HG02943 (cell line): ENCODE results near the gene POLR2E.

ENCODE experiments used
- ATAC-seq: cut with Tn5 transposase; IDR thresholded peaks from one replicate; pipeline ENCODE4 v1.9.1; 2021; ENCODE audit warnings: mild to moderate bottlenecking, low read depth, moderate library complexity; ENCODE audit not compliant: unreplicated experiment

The POLR2E gene

DNA sequence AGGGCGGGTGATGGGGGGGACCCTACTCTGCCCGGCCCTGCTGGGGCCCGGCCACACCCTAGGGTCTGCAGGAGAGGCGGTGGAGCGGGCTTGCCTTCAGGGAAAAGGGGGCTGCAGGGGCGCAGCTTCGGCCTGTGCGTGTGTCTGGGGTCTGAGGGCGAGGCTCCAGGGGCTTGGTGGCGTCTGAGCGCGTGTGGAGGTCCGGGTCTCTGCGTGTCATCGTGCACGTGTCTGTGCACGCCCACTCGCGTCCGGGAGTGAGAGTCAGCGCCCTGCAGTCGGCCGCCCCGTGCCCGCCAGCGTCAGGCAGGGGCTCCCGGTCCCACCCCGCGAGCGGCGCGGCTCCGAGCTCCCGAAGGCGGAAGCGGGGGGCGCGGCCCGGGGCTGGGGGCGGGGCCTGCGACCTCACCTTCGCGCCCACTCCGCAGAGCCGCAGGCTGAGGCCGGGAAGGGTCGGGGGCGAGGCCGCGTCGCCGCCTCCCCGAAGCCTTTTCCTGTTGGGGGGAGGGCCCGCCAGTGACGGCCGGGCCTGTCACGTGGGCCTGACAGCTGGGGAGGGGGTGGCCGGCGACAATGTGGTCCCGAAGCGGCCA, 28.3 kb downstream of the POLR2E start, which contains the start of gene ARHGAP45:
Gene ARHGAP45 (plus strand): TSS at position 420 of the 593 bp plus-strand sequence. CDS start 239 bp downstream, outside the sequence.
- no peak for ATAC-seq

DNA sequence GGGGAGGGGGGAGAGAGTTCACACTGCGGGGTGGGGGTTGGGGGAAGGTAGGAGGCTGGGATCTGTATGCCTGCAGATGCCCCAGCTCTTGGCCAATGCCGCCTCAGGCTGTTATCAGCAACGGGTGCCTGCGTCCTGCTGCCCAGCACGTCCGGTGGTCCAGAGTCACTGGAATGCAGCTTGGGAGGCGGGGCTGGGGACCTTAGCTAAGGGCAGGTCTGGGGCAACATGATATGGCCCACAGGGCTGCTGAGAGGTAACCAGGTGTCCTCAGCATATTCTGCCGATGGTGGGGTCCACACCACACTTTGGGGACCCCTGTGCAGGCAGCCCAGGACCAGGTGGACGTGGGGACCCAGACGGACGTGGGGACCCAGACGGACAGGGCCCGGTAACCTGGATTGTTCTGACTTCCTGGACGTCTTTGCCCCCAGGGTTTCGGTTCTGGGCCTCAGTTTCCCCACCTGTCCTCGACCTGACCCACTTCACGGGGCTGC, 28.9 kb downstream of the POLR2E start:
- no peak for ATAC-seq

DNA sequence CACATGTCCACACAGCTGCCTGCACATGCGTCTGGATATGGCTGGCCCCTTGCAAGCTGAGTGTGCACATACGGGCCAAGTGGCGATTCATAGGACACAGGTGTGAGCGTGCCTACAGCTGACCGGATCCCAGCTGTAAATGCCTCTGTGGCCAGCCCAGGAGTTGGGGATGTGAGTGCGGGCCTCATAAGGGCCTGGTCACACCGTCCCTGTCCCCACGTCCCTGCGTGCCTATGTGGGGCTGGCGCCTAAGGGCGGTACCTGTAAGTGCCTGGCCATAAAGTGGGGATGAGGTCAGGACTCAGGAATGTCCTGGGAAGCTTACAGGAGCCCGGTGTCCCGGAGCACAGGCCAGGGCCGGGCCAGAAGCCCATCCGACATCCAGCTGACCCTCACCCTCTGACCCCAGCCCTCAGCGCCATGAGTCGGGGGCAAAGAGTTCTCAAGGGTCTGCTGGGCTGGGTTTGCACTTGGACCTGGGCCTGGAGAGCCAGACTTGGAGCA, 29.5 kb downstream of the POLR2E start:
- no peak for ATAC-seq

DNA sequence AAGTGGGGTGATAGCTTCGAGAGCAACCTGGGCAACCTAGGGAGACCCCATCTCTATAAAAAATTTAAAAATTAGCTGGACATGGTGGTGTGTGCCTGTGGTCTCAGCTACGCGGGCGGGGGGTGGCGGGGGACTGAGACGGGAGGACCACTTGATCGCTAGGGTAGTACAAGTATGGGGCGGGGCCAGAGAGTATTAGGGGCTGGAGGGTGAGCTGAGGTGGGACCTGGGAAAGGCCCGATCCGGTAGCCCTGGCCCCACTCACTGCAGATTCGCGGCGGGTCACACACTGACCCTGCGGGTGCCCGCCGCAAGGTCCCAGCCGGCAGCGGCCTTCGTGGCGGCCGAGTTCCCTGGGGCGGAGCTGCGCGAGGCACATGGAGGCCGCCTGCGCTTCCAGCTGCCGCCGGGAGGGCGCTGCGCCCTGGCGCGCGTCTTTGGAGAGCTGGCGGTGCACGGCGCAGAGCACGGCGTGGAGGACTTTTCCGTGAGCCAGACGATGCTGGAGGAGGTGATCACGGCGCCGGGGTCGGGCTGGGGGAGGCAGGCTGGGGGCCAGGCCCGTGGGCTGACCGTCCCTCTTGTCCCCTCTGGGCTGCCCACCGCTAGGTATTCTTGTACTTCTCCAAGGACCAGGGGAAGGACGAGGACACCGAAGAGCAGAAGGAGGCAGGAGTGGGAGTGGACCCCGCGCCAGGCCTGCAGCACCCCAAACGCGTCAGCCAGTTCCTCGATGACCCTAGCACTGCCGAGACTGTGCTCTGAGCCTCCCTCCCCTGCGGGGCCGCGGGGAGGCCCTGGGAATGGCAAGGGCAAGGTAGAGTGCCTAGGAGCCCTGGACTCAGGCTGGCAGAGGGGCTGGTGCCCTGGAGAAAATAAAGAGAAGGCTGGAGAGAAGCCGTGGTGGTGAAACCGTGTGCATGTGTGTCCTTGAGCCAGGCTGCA, 30.2 kb downstream of the POLR2E start:
- no peak for ATAC-seq

DNA sequence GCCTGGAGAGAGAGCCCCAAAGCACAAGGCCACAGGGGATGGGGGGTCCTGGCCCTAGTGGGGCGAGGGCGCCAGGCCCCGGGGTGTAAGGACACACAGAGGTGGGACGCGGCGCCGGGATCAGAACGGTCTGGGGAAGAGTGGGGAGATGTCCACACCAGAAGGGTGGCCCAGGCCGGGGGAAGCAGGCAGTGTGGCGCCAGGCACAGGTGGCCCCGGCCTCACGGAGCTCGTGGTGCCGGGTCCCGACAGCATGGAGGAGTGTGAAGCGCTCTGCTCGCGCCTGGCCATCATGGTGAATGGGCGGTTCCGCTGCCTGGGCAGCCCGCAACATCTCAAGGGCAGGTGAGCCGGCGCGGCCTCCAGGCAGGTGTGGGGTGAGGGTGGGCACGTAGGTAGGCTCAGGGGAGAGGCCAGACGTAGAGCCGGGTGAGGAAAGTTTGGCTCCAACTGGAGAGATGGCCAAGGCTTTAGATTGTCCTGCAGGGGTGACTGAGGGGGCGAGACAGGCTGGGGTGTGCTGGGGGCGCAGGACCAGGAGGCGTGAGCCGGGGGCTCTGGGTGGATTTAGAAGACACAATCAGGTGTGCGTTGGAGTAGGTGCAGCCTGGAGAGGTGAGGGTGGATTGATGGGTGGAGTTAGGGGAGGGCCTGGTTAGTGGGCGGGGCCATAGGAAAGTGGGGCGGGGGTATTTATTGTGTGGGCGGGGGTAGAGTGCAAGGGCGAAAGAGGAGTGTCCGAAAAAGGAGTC, 31.1 kb downstream of the POLR2E start:
- ATAC-seq, result no peak

DNA sequence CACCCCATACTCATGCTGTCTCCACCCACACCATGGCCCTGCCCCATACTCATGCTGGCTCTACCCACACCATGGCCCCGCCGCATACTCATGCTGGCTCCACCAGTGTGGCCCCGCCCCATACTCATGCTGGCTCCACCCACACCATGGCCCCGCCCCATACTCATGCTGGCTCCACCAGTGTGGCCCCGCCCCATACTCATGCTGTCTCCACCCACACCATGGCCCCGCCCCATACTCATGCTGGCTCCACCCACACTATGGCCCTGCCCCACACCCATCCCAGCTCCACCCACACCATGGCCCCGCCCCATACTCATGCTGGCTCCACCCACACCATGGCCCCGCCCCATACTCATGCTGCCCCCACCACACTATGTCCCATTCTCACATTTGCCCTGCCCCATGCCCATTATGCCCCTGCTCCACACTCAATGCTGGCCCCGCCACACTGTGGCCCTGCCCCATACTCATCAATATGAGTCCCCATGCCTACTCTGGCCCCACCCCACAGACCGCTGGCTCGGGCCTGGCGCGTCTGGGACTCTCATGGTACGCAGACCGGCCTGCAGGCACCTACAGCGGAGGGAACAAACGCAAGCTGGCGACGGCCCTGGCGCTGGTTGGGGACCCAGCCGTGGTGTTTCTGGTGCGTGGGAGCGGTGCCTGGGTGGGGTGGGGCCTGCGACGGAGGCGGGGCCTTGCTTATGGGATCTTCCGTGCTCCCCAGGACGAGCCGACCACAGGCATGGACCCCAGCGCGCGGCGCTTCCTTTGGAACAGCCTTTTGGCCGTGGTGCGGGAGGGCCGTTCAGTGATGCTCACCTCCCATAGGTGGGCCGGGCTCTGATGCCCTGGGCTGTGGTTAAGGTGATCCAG, 31.9 kb downstream of the POLR2E start:
- ATAC-seq, result no peak

DNA sequence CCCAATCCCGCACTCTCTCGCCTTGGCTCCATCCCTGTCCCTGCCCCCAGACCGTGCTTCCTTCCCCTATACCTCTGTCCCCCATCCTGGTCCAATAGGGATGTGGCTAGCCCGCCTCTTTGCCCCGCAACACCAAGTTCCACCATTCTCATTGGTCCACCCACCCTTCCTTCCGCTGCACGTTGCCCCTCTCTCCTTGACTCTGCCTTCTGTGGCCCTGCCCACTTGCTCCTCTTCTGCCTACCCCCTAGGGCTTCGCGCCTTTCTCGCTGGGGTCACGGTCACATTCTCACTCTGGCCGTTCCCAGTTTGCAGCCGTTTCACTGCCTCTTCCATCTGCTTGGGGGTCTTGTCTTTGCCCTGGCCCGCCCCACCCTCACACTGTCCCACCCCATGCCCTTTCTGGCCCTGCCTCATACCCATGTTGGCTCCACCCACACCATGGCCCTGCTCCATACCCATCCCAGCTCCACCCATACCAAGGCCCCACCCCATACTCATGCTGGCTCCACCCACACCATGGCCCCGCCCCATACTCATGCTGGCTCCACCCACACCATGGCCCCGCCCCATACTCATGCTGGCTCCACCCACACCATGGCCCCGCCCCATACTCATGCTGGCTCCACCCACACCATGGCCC, 32.7 kb downstream of the POLR2E start:
- no peak for ATAC-seq

DNA sequence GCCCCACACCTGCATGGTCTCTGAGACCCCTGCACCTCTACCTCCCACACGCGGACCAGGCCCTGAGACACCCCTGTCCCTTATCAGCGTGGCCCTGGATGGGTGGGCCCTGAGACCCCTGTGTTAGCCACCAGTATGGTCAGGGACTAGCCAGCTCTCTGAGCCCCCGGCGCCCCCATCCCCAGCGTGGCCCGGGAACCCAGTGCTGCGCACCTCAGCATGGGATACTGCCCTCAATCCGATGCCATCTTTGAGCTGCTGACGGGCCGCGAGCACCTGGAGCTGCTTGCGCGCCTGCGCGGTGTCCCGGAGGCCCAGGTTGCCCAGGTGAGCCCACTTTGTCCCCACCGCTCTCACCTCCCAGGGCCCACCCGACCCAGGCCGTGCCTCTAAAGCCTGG, 33.2 kb downstream of the POLR2E start:
- no peak for ATAC-seq

DNA sequence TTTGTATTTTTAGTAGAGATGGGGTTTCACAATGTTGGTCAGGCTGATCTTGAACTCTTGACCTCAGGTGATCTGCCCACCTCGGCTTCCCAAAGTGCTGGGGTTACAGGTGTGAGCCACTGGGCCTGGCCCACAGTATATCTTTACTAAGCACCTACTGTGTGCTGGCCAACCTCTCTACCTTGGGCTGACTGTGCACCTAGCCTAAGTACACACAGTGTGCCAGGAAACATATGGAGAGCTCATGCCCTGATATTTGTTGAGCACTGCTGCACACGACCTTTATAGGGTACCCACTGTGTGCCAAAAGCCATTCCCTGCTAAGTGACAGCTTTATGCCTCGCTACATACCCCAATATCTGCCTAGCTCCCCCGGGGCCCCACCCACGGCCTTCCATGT, 34.5 kb downstream of the POLR2E start:
- ATAC-seq, result no peak

DNA sequence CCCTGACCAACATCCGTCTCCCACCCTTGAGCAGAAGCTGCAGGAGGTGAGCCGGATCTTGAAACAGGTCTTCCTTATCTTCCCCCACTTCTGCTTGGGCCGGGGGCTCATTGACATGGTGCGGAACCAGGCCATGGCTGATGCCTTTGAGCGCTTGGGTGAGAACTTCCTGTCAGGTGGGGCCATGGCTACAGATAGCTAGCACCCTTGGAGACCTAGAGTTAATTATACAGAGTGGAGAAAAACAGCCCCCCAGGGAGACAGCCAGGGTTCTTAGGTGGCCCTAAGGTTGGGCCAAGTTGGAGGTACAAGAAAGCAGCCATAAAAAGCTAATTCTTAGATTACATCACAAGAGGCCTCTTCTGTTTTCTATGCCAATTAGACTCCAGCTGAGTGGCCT, 37.1 kb downstream of the POLR2E start:
- ATAC-seq, result no peak

DNA sequence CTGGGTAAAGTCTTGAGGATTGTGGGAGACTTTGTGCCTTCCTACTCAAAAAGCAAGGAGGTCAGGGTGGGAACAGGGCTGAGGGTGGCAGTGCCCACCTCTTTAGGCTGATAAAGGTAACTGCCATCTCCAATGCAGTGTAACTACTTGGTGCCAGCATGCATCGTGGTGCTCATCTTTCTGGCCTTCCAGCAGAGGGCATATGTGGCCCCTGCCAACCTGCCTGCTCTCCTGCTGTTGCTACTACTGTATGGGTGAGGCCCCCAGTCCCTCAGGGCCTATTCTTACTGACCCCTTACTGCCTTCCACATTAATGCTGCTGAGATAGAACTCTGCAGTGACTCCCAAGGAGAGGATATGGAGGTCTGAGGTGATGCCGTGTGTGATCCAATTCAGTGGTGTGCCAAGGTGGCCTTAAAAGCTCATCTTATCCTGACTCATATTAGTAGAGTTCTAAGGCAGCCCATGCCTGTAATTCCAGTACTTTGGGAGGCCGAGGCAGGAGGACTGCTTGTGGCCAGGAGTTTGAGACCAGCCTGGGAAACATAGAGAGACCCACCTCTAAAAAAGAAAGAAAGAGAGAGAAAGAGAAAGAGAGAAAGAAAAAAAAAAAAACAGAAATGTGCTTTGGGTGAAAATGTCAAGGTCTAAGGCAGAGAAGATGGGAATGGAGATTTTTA, 37.9 kb downstream of the POLR2E start:
- ATAC-seq, result no peak

DNA sequence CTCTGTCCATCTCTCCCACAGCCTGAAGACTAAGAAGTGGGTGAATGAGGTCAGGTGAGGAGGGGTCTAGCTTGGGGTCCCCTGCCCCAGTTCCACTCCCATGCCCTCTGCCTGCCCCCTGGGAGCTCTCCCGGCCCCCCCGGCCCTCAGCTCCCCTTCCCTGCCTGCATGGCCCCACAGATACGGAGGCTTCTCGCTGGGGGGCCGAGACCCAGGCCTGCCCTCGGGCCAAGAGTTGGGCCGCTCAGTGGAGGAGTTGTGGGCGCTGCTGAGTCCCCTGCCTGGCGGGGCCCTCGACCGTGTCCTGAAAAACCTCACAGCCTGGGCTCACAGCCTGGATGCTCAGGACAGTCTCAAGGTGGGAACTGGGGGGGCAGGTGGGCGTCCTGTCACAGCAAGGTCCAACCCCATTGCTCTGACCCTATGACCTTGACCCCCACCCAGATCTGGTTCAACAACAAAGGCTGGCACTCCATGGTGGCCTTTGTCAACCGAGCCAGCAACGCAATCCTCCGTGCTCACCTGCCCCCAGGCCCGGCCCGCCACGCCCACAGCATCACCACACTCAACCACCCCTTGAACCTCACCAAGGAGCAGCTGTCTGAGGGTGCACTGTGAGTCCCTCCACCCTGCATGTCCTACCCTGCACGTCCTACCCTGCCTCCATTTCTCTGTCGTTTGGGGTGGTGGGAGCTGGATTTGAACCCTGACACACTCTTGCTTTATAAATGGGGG, 39.1 kb downstream of the POLR2E start:
- ATAC-seq, result no peak

DNA sequence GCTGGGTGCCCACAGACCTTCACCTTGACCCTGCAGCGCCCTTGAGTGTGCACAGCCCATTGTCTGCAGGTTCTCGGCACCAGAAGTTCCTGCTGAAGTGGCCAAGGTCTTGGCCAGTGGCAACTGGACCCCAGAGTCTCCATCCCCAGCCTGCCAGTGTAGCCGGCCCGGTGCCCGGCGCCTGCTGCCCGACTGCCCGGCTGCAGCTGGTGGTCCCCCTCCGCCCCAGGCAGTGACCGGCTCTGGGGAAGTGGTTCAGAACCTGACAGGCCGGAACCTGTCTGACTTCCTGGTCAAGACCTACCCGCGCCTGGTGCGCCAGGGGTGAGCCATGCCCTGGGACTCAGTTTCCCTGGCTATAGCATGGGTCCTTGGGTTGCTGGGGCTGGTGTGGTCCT, 40.1 kb downstream of the POLR2E start:
- no peak for ATAC-seq

DNA sequence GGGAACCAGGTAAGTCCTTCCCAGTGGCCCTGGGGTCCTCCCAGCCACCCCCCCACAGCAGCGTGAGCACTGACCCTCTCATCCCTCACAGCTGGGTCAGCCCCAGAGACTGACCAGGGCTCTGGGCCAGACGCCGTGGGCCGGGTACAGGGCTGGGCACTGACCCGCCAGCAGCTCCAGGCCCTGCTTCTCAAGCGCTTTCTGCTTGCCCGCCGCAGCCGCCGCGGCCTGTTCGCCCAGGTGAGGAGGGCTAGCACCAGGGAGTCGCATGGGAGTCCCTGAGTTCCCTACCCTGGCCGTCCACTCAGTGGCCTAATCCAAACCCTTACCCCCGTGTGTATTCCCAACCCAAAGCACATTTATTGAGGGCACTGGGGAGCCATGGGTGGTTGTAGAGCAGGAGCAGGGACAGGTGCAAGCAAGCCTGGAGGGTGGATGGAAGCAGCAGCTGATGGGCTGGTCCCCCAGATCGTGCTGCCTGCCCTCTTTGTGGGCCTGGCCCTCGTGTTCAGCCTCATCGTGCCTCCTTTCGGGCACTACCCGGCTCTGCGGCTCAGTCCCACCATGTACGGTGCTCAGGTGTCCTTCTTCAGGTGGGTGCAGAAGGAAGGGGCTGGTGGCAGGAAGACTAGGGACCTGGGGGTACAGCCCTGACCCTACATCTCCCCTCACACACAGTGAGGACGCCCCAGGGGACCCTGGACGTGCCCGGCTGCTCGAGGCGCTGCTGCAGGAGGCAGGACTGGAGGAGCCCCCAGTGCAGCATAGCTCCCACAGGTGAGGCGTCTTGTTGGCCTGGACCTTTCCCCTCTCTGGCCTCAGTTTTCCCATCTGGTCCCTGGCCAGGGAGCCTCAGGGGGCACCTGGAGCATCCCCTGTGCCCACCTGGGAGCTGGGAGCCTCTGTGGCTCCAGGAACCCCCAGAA, 40.8 kb downstream of the POLR2E start:
- no peak for ATAC-seq

DNA sequence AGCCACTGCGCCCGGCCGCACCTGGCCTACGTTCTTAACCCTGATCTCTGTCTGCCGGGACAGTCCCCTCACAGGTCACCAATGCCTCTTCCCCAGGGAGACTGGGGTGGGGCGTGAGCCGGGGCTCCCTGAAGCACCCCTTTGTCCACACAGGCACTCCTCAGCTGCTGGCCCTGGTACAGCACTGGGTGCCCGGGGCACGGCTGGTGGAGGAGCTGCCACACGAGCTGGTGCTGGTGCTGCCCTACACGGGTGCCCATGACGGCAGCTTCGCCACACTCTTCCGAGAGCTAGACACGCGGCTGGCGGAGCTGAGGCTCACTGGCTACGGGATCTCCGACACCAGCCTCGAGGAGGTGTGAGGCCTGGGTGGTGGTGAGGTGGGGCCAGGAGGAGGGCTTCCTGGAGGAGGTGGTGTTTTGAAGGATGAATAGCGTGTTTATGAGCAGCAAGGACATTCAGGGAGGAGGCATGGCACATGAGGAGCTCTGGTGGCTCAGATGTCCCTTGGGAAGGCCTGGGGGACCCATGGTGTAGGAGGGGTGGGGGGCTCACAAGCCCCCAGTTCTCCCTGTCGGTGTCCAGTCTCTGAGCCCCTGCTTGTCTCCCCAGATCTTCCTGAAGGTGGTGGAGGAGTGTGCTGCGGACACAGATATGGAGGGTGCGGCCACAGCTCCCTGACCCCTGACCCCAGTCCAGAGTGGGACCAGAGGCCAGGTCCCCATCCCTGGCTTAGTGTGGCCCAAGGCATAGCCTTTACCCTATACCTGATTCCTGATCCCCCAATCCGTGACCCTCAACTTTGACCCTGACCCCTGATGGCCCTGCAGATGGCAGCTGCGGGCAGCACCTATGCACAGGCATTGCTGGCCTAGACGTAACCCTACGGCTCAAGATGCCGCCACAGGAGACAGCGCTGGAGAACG, 41.7 kb downstream of the POLR2E start:
- no peak for ATAC-seq

DNA sequence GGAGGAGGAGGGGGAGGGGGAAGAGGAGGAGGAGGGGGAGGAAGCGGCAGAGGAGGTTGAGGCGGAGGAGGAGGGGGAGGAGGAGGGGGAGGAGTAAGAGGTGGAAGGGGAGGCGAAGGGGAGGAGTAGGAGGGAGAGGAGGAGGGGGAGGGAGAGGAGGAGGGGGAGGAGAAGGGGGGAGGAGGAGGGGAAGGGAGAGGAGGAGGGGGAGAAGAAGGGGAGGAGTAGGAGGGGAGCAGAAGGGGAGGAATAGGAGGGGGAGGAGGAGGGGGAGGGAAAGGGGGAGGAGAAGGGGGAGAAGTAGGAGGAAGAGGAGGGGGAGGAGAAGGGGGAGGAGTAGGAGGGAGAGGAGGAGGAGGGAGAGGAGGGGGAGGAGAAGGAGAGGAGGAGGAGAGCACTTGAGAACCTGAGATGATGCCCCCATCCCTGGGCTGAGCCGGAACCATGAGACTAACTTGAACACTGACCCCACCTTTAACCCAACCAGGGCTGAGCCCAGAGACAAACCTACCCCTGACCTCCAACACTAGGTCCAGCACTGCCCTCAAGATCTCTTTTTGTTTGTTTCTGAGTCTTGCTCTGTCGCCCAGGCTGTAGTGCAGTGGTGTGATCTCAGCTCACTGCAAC, 42.7 kb downstream of the POLR2E start:
- ATAC-seq, result no peak
